C4-2B (cell line): ENCODE data around the gene SLC39A7.
A peak's percentile ranks its signal among the peaks of the same experiment; 100 is the strongest.

ENCODE experiments used
- CTCF ChIP-seq: fragments of 450-650 bp; conservative IDR thresholded peaks from 2 replicates; pipeline ENCODE4 v1.5.1; 2017; ENCODE audit warnings: mild to moderate bottlenecking
- ZFX ChIP-seq: fragments of 450-650 bp; IDR thresholded peaks from 2 replicates; pipeline ENCODE4 v1.6.1; 2017

- TF ChIP-seq CTCF (peak; percentile 93), ZFX (no peak)
These were observed 47.4 kb downstream of the SLC39A7 start for GRCh38 chr6:33247977-33248642.
